MM.1S (cell line): ENCODE results near the gene GJB2.

ENCODE experiments used
- EZH2 ChIP-seq: fragments of 300-600 bp; sonication (generic); optimal IDR thresholded peaks from 2 replicates; pipeline ENCODE3; 2017; ENCODE audit warnings: low read depth, mild to moderate bottlenecking, antibody characterized with exemption, low read length, mixed read lengths
- EZH2phosphoT487 ChIP-seq: fragments of 300-600 bp; sonication (generic); IDR thresholded peaks from 2 replicates; pipeline ENCODE4 v1.6.1; 2018; ENCODE audit warnings: antibody characterized with exemption, low read length

DNA sequence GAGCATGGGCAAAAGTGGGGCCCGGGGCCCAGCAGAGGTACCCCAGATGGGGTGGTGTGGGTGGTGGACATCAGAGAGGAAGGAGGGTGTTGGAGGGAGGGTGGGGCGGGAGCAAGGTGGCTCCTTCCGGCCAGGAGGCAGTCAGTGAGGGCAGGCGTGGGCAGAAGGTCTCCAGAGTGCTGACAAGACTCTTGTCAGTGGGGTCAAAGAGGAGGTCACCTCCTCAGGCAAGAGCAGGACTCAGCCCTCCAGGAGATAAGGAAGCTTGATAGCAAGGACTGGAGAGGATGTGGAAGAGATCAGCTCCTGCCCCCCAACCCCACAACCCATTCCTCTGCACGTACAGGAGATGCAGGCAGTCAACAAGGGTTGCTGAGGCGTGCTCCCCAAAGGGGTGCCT lies 41.7 kb downstream of the GJB2 start:
- TF ChIP-seq EZH2phosphoT487 (no peak), EZH2 (no peak)
